ENCODE results near the gene OAS3.

OAS3 gene

GRCh38 chr12:112965643-112966042 lies 27.4 kb downstream of the OAS3 start:
- Histone ChIP-seq H3K9me3 (ENCODE audit: insufficient read depth, low read length, severe bottlenecking) (no peaks in the 10 kb centered on the region), H3K4me1 (ENCODE audit: insufficient read depth, low read length) (no peaks in the 10 kb centered on the region), H3K4me3 (ENCODE audit: low read depth in 1 of 2, low read length in 2 of 2) (no peak overlapping the region), H3K27me3 (ENCODE audit: insufficient read depth, low read length, poor library complexity) (no peaks in the 10 kb centered on the region), H3K36me3 (ENCODE audit: insufficient read depth, low read length) (peaks cover 80% of the 10 kb centered on the region), H4K20me1 (ENCODE audit: insufficient read depth, low read length) (no peaks in the 10 kb centered on the region), H3K79me2 (ENCODE audit: insufficient read depth, low read length) (no peaks in the 10 kb centered on the region), H3K9ac (ENCODE audit: low read depth, low read length) (no peak overlapping the region), H2AFZ (ENCODE audit: low read depth, low read length) (no peak overlapping the region), H3K27ac (ENCODE audit: low read length) (no peak overlapping the region), H3K4me2 (ENCODE audit: insufficient read depth, low read length) (no peak overlapping the region)
- ATAC-seq (ENCODE audit: insufficient read depth, low read depth) (no peak), DNase-seq (no peak)
- TF ChIP-seq EZH2 (IDR thresholded peaks at IDR 0.05; ENCODE audit: borderline replicate concordance, low read depth, low read length, severe bottlenecking) (no peak), CTCF (IDR thresholded peaks at IDR 0.05; ENCODE audit: borderline replicate concordance, extremely low read depth, low read length, poor library complexity, severe bottlenecking) (no peak)

GRCh38 chr12:112967306-112967705 lies 29.0 kb downstream of the OAS3 start:
- Histone ChIP-seq H3K27me3 (ENCODE audit: insufficient read depth, low read length, poor library complexity) (no peaks in the 10 kb centered on the region), H4K20me1 (ENCODE audit: insufficient read depth, low read length) (no peaks in the 10 kb centered on the region), H3K9ac (ENCODE audit: low read depth, low read length) (no peak overlapping the region), H3K9me3 (ENCODE audit: insufficient read depth, low read length, severe bottlenecking) (no peaks in the 10 kb centered on the region), H3K4me3 (ENCODE audit: low read depth in 1 of 2, low read length in 2 of 2) (no peak overlapping the region), H2AFZ (ENCODE audit: low read depth, low read length) (no peak overlapping the region), H3K36me3 (ENCODE audit: insufficient read depth, low read length) (peaks cover 64% of the 10 kb centered on the region), H3K4me2 (ENCODE audit: insufficient read depth, low read length) (no peak overlapping the region), H3K27ac (ENCODE audit: low read length) (no peak overlapping the region), H3K79me2 (ENCODE audit: insufficient read depth, low read length) (no peaks in the 10 kb centered on the region), H3K4me1 (ENCODE audit: insufficient read depth, low read length) (peaks cover 6% of the 10 kb centered on the region; the same call in 1 of the 2 replicates)
- DNase-seq (no peak), ATAC-seq (ENCODE audit: insufficient read depth, low read depth) (no peak)
- TF ChIP-seq EZH2 (IDR thresholded peaks at IDR 0.05; ENCODE audit: borderline replicate concordance, low read depth, low read length, severe bottlenecking): no peak
- TF ChIP-seq CTCF (IDR thresholded peaks at IDR 0.05; ENCODE audit: borderline replicate concordance, extremely low read depth, low read length, poor library complexity, severe bottlenecking): no peak

- TF ChIP-seq CTCF (IDR thresholded peaks at IDR 0.05; ENCODE audit: borderline replicate concordance, extremely low read depth, low read length, poor library complexity, severe bottlenecking) (no peak), EZH2 (IDR thresholded peaks at IDR 0.05; ENCODE audit: borderline replicate concordance, low read depth, low read length, severe bottlenecking) (no peak)
- H3K9ac ChIP-seq (ENCODE audit: low read depth, low read length): no peak overlapping the region
- H3K4me2 ChIP-seq (ENCODE audit: insufficient read depth, low read length): no peak overlapping the region
- H3K4me3 ChIP-seq (ENCODE audit: low read depth in 1 of 2, low read length in 2 of 2): no peak overlapping the region
- ATAC-seq (ENCODE audit: insufficient read depth, low read depth) (no peak), DNase-seq (no peak)
- H2AFZ ChIP-seq (ENCODE audit: low read depth, low read length): no peak overlapping the region
- H3K27ac ChIP-seq (ENCODE audit: low read length): no peak overlapping the region
- no peaks in the 10 kb centered on the region for H3K9me3 ChIP-seq (ENCODE audit: insufficient read depth, low read length, severe bottlenecking)
- peaks cover 58% of the 10 kb centered on the region for H3K36me3 ChIP-seq (ENCODE audit: insufficient read depth, low read length)
- no peaks in the 10 kb centered on the region for H3K79me2 ChIP-seq (ENCODE audit: insufficient read depth, low read length)
- no peaks in the 10 kb centered on the region for H4K20me1 ChIP-seq (ENCODE audit: insufficient read depth, low read length)
- H3K27me3 ChIP-seq (ENCODE audit: insufficient read depth, low read length, poor library complexity): no peaks in the 10 kb centered on the region
- peaks cover 6% of the 10 kb centered on the region; the same call in 1 of the 2 replicates for H3K4me1 ChIP-seq (ENCODE audit: insufficient read depth, low read length)
Observed at GRCh38 chr12:112967858-112968257, 29.6 kb downstream of the OAS3 start.

All from DND-41 (cell line).